ENCODE results near the gene B3GNT8. TPM values are rescaled to one million over a fixed set of nuclear protein-coding genes. Genes with fewer than 3 reads are reported as not detected.
"Not testable (repeated sequence)": the region's sequence is repeated elsewhere in the genome, so short reads cannot be mapped to it uniquely, and the experiment has no call there.

Gene B3GNT8, protein sequence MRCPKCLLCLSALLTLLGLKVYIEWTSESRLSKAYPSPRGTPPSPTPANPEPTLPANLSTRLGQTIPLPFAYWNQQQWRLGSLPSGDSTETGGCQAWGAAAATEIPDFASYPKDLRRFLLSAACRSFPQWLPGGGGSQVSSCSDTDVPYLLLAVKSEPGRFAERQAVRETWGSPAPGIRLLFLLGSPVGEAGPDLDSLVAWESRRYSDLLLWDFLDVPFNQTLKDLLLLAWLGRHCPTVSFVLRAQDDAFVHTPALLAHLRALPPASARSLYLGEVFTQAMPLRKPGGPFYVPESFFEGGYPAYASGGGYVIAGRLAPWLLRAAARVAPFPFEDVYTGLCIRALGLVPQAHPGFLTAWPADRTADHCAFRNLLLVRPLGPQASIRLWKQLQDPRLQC
- total RNA-seq: 1 to 10 TPM; 2.1 to 2.2 TPM

DNA sequence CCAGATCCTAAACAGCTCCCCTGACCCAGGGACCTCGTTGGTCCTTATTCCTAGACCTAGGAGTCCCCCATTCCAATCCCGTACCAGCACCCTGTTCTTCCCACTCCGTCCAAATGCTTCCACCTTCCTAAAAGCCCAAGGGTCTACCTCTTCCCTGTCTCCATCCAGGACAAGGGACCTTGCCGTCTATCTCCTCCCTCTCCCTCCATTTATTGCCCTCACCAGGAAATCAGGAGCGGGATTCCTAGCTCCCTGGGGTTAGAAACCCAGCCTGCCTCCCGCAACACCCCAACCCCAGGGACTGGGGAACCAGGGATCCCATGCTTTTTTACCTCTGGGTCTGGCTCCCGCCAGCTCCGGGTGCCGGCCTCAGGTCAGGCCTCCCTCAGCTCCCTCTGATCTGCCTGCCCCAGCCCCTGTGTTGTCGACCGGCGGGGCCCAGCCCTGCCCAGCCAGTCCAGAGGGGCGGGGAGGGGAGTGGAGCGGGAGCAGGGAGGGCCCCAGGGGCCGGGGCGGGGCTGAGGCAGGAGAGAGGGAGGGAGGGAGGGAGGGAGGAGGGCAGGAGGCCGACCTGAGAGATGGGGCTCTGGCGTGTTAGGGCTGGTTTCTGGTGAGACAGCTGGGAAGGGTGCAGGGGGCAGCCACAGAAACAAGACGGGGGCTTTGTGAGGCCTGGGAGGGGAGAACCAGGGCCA is at the start of gene B3GNT8:
Gene B3GNT8 (minus strand): TSS at position 423 of the 695 bp plus-strand sequence. CDS start 596 bp downstream, outside the sequence.
- POLR2A ChIA-PET: no interaction called here
- peak within 1 kb of the TSS; percentile 73 for H3K4me3 Mint-ChIP-seq
- H3K9me3 Mint-ChIP-seq: no peaks in the 10 kb centered on the region
- peak within 1 kb of the TSS; percentile 78 for H3K27ac Mint-ChIP-seq
- DNase-seq: peak; percentile 51
- H3K27me3 Mint-ChIP-seq: no peaks in the 10 kb centered on the region
- CTCF ChIA-PET: no interaction called here
- H3K4me1 Mint-ChIP-seq: peaks cover 42% of the 10 kb centered on the region
- peaks cover 11% of the 10 kb centered on the region for H3K36me3 Mint-ChIP-seq (ENCODE audit: low read depth)

DNA sequence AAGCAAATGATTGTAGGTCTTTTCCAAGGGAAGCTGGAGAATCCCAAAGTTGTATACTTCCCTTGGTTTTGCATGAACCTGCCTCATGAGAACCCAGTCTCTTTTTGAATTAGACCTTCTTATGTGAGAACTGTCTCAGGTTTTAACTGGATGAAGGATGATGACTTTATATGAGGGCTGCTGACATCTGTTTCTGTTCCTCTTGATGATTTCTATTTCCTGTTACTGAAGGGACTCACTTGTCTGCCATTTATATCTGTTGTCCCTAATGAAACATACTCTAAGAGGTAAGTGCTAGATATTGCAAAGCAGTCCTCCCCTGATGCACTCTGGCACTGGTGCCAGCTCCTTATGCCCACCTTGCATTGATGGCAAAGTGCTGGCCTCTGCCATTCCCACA is 49.4 kb upstream of the B3GNT8 start:
- H3K4me3 Mint-ChIP-seq: no peak overlapping the region
- no peaks in the 10 kb centered on the region for H3K36me3 Mint-ChIP-seq (ENCODE audit: low read depth)
- DNase-seq: no peak
- H3K9me3 Mint-ChIP-seq: no peaks in the 10 kb centered on the region
- no peak overlapping the region for H3K27ac Mint-ChIP-seq
- peaks cover 19% of the 10 kb centered on the region for H3K27me3 Mint-ChIP-seq
- CTCF ChIA-PET: no interaction called here
- no peaks in the 10 kb centered on the region for H3K4me1 Mint-ChIP-seq
- POLR2A ChIA-PET: no interaction called here

DNA sequence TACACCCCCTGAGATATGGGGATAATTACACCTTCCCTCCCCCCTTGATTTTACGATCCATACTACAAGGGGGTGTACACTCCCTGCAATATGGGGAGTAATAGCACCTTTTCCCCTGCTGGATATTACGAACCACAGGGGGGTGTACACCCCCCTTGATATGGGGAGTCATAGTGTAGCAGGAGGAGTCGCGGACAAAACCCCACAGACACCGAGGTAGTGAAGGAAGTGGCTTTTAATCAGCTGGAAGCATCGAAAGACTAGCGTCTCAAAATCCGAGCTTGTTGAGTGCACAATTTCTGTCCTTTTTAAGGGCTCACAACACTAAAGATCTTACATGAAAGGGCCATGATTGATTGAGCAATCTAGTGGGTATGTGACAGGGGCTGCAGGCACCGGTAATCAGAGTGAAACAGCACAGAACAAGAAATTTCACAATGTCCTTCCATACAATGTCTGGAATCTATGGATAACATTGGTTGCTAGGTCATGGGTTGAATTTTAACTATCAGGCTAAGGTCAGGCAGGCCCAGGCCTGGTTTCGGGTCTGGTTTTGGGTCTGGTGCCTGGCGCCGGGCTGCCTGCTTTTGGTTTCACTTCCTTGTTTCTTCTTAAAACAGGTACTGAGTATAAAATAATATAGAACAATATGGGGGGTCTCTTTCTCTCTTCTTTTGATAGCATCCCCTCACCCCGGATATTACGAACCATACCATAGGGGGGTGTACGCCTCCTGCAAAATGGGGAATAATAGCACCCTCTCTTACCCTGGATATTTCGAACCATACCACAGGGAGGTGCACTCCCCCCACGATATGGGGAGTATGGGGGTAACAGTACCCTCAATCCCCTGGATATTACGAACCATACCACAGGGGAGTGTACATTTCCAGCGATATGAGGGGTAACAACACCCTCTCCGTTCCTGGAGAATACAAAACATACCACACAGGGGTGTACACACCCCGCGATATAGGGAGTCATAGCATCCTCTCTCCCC is 36.4 kb upstream of the B3GNT8 start:
- H3K36me3 Mint-ChIP-seq (ENCODE audit: low read depth); CTCF ChIA-PET; DNase-seq; H3K9me3 Mint-ChIP-seq; POLR2A ChIA-PET: not testable (repeated sequence)
- H3K4me1 Mint-ChIP-seq: peaks cover 13% of the 10 kb centered on the region
- H3K4me3 Mint-ChIP-seq: peak overlapping the region; percentile 17
- H3K27ac Mint-ChIP-seq: peak overlapping the region; percentile 80
- peaks cover 14% of the 10 kb centered on the region for H3K27me3 Mint-ChIP-seq

DNA sequence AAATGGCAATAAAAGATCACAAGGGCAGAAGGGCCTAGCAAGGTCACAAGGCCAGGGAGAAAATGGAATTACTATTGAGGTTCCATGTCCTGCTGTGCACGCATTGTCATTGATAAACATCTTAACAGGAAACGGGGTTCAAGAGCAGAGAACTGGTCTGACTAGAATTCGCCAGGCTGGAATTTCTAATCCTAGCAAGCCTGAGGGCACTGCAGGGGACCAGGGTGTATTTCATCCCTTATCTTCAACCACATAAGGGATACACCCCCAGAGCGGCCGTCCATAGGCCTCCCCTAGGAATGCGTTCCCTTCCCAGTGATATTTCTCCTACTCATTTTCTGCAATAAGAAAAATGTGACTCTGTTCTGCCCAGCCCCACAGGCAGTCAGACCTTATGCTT is 35.3 kb upstream of the B3GNT8 start:
- Mint-ChIP-seq H3K36me3 (ENCODE audit: low read depth) (no peaks in the 10 kb centered on the region), H3K27me3 (peaks cover 11% of the 10 kb centered on the region), H3K4me3 (no peak overlapping the region), H3K27ac (no peak overlapping the region), H3K4me1 (peaks cover 24% of the 10 kb centered on the region), H3K9me3 (no peaks in the 10 kb centered on the region)
- ChIA-PET POLR2A (no interaction called here), CTCF (no interaction called here)
- no peak for DNase-seq

DNA sequence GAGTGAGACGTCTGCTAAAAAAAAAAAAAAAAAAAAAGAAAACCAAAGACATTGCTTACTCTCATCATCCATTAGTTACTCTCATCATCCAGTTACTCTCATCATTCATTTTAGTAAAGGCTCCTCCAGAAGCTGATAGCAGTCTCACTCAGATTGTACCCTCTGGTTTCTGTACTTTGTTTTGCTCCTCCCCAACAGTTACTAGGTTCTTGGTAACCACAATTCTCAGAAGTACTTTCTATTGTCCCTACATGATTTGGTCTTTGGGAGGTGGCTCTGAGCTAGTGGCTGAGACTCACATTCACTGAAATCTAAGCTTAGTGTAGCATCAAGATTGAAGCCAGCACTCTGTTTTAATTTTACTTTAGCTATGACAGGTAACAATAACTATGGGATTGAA is 30.1 kb upstream of the B3GNT8 start:
- no peaks in the 10 kb centered on the region for H3K9me3 Mint-ChIP-seq
- peaks cover 2% of the 10 kb centered on the region for H3K36me3 Mint-ChIP-seq (ENCODE audit: low read depth)
- peak overlapping the region; percentile 26 for H3K27ac Mint-ChIP-seq
- H3K27me3 Mint-ChIP-seq: peaks cover 8% of the 10 kb centered on the region
- POLR2A ChIA-PET: interaction anchor here (0.5 to 1.0 kb wide), 2 partner anchors 313 to 403 kb away, joined by 3 to 5 read pairs; partner anchors contain the start of gene RPS19
- peaks cover 48% of the 10 kb centered on the region for H3K4me1 Mint-ChIP-seq
- H3K4me3 Mint-ChIP-seq: peak overlapping the region; percentile 38
- CTCF ChIA-PET: interaction anchor here (0.6 to 2.2 kb wide), 7 partner anchors 9 to 1014 kb away, joined by 3 to 8 read pairs (median 4); partner anchors contain the start of gene DMAC2
- peak; percentile 48 for DNase-seq

DNA sequence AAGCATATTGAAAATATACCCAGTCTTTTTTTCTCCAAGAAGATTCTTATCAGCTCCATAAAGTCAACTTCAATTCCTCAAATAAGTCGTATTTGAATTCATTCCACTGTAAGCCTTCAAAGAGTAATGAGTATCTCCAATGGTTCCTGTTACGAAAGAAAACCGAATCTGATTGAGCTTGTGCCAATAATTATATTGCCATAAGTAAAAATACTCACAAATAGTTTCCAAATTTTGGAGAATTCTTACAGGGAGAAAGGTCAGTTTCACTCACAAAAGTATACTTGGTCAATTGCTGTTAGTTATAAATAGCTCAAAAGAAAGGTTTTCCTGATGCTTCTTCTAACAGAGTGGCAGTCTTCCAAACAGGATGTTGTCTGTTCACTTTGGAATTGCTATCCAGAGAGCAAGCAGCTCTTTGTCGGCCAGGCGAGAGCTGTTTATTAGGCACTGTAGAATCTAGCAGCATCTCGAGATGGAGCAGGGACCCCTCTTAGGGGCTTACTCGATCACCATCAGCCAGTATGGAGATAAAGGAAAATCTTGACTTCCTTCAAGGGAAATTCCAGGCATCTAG is 29.3 kb upstream of the B3GNT8 start:
- Mint-ChIP-seq H3K4me1 (peaks cover 48% of the 10 kb centered on the region), H3K9me3 (no peaks in the 10 kb centered on the region), H3K4me3 (peak overlapping the region; percentile 38), H3K27ac (peak overlapping the region; percentile 54), H3K36me3 (ENCODE audit: low read depth) (peaks cover 2% of the 10 kb centered on the region), H3K27me3 (peaks cover 4% of the 10 kb centered on the region)
- ChIA-PET CTCF (interaction anchor here (0.8 to 2.2 kb wide), 8 partner anchors 8 to 1013 kb away, joined by 3 to 8 read pairs (median 4); no protein-coding TSS in a partner anchor), POLR2A (interaction anchor here (0.5 to 1.0 kb wide), 3 partner anchors 104 to 403 kb away, joined by 3 to 5 read pairs (median 3); partner anchors contain the start of gene RPS19)
- DNase-seq: no peak

DNA sequence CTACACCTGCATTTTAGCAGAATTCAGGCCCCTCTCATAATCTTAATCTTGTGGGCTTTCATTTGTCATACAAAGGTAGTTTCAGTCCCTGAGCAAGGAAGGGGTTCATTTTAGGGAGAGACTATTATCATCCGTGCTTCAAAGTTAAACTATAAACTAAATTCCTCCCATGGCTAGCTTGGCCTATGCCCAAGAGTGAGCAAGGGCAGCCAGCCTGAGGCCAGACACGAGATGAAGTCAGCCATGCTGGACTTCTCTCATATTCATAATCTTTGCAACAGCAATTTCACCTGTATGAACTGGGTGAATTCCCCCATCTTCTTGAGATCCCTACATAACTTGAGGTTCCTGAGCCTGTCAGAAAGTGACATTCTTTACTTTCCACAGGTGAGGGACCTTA is 28.8 kb upstream of the B3GNT8 start:
- DNase-seq: no peak
- ChIA-PET POLR2A (interaction anchor here (0.6 kb wide), 1 partner anchor 104 kb away, joined by 3 read pairs; no protein-coding TSS in a partner anchor), CTCF (interaction anchor here (0.8 to 2.2 kb wide), 4 partner anchors 9 to 115 kb away, joined by 3 to 8 read pairs (median 4); no protein-coding TSS in a partner anchor)
- H3K4me1 Mint-ChIP-seq: peaks cover 48% of the 10 kb centered on the region
- no peak overlapping the region for H3K27ac Mint-ChIP-seq
- no peaks in the 10 kb centered on the region for H3K27me3 Mint-ChIP-seq
- no peaks in the 10 kb centered on the region for H3K9me3 Mint-ChIP-seq
- H3K36me3 Mint-ChIP-seq (ENCODE audit: low read depth): peaks cover 2% of the 10 kb centered on the region
- no peak overlapping the region for H3K4me3 Mint-ChIP-seq

DNA sequence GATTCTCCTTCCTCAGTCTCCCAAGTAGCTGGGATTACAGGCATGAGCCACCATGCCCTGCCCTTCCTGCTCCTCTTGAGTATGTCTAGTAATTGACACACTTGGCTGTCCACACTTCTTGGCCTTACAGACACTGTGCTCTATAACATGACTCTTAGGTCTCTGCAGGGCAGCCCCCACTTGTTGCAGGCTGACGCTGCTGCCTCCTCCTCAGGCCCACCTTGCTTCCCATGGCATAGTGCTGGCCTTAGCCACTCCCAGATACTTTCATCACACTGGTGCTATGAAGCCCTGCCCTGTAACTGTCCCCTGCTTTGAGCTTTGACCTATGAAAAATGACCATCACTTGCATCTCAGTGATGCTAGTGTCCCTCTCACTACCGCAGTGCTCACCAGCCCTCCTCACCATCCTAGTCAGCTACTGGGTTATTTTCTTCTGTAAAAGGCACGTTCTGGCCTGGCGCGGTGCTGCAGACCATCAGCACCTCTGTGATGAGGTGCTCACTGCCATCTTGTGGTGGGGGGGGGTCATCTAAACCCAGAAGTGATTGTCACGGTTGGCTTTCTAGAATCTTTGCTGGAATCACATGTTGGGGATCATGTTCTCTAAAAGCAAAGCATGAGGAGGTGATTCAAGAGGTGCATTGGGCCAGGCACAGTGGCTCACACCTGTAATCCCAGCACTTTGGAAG is 25.6 kb upstream of the B3GNT8 start:
- Mint-ChIP-seq H3K27me3 (peaks cover 6% of the 10 kb centered on the region), H3K27ac (no peak overlapping the region), H3K9me3 (no peaks in the 10 kb centered on the region), H3K4me3 (no peak overlapping the region), H3K36me3 (ENCODE audit: low read depth) (peaks cover 2% of the 10 kb centered on the region), H3K4me1 (peaks cover 55% of the 10 kb centered on the region)
- ChIA-PET POLR2A (no interaction called here), CTCF (interaction anchor here (1.3 kb wide), 1 partner anchor 12 kb away, joined by 3 read pairs; no protein-coding TSS in a partner anchor)
- DNase-seq: no peak

DNA sequence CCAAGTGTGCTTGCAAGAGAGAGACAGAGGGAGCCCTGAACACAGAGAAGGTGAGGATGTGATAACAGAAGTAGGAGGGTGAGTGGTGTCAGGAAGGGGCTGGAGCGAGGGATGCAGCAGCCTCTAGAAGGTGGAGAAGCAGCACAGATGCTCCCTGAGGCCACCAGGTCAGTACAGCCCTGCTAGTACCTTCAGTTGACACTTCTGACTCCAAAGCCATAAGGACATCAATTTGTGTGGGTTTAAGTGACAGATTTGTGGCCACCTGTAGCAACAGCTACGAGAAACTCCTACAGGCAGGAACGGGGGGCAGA is 22.6 kb upstream of the B3GNT8 start:
- DNase-seq: no peak
- no peak overlapping the region for H3K4me3 Mint-ChIP-seq
- H3K9me3 Mint-ChIP-seq: no peaks in the 10 kb centered on the region
- H3K27me3 Mint-ChIP-seq: peaks cover 10% of the 10 kb centered on the region
- ChIA-PET POLR2A (no interaction called here), CTCF (interaction anchor here (0.6 to 3.3 kb wide), 17 partner anchors 11 to 229 kb away, joined by 3 to 27 read pairs (median 3); partner anchors contain the start of genes CEACAM21 and DMAC2)
- no peak overlapping the region for H3K27ac Mint-ChIP-seq
- no peaks in the 10 kb centered on the region for H3K36me3 Mint-ChIP-seq (ENCODE audit: low read depth)
- H3K4me1 Mint-ChIP-seq: peaks cover 34% of the 10 kb centered on the region

DNA sequence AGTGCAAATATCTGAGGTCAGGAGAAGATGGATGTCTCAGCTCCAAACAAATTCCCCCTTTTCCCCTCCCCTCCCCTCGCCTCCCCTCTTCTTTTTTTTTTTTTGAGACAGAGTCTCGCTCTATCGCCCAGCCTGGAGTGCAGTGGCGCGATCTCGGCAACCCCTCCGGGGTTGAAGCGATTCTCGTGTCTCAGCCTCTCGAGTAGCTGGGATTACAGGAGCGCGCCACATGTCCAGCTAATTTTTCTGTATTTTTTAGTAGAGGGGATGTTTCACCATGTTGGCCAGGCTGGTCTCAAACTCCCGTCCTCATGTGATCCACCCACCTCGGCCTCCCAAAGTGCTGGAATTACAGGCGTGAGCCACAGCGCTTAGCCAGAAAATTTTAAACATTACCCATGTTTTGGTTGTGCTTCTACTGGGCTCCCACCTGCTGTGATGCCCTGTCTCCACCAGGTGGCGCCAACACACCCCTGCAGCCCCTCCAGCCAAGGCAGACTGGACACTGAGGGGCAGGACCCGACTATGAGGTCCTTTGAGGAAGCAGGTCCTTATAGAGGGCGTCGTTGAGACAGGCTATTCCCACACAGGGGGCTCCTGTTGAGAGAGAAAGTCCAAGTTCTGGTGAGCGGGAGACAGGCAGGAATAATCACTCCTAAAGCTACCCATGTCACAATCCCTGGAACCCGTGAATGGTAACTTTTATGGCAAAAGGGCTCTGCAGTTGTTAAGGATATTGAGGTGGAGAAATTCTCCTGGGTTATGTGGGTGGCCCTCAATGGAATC is 22.1 kb upstream of the B3GNT8 start:
- Mint-ChIP-seq H3K36me3 (ENCODE audit: low read depth) (no peaks in the 10 kb centered on the region), H3K4me1 (peaks cover 33% of the 10 kb centered on the region), H3K27ac (no peak overlapping the region), H3K4me3 (peak overlapping the region; percentile 69), H3K27me3 (peaks cover 10% of the 10 kb centered on the region), H3K9me3 (no peaks in the 10 kb centered on the region)
- ChIA-PET POLR2A (interaction anchor here (0.6 kb wide), 1 partner anchor 100 kb away, joined by 3 read pairs; no protein-coding TSS in a partner anchor), CTCF (interaction anchor here (0.6 to 3.3 kb wide), 18 partner anchors 8 to 346 kb away, joined by 3 to 27 read pairs (median 4); partner anchors contain the start of gene DMAC2)
- DNase-seq: peak; percentile 75

Measured in activated CD4-positive, alpha-beta T cell treated with anti-CD3 and anti-CD28 coated beads, Interleukin-2, amount 10 ng/mL, durations not matched to agents 7 days and 5 days (primary cell).